GM21723 (cell line): ENCODE data around the gene KNOP1.
"Not testable (repeated sequence)": the region's sequence is repeated elsewhere in the genome, so short reads cannot be mapped to it uniquely, and the experiment has no call there.

Source experiments
- ATAC-seq: cut with Tn5 transposase; IDR thresholded peaks from one replicate; pipeline ENCODE4 v1.9.1; 2021; ENCODE audit warnings: mild to moderate bottlenecking, moderate library complexity; ENCODE audit not compliant: unreplicated experiment

KNOP1 gene

DNA sequence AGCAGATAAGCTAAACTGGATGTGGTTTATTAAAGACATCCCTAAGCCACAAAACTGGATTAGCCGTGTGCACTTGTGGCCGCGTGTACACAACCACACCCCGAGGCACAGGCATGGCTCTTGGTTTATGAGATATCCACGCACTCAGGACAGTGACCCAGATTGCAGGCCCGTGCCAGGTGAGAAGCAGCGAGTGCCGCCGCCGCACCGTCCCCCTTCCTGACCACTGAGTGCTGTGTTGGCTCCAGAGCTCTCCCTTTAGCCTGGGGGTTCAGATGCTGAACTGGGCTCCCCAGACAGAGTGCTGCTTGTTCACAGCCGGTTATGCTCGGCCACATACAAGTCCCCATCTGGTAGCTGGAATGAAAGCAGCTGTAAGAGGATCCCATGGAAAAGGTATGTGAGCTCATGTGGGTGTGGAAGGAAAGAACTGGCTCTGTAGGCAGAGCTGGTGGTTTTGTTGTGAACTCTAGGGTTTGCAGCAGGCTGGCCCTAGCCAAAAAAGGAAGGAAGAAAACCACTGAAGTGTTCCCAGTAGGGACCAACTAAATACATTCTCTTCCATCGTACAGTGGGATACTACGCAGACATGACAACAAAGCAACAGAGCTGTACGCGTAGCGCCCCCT lies 29.5 kb downstream of the KNOP1 start:
- ATAC-seq = no peak

GRCh38 chr16:19687279-19687678 lies 30.7 kb downstream of the KNOP1 start:
- no peak for ATAC-seq

- ATAC-seq = no peak
Observed at GRCh38 chr16:19685176-19685575, 32.9 kb downstream of the KNOP1 start.

DNA sequence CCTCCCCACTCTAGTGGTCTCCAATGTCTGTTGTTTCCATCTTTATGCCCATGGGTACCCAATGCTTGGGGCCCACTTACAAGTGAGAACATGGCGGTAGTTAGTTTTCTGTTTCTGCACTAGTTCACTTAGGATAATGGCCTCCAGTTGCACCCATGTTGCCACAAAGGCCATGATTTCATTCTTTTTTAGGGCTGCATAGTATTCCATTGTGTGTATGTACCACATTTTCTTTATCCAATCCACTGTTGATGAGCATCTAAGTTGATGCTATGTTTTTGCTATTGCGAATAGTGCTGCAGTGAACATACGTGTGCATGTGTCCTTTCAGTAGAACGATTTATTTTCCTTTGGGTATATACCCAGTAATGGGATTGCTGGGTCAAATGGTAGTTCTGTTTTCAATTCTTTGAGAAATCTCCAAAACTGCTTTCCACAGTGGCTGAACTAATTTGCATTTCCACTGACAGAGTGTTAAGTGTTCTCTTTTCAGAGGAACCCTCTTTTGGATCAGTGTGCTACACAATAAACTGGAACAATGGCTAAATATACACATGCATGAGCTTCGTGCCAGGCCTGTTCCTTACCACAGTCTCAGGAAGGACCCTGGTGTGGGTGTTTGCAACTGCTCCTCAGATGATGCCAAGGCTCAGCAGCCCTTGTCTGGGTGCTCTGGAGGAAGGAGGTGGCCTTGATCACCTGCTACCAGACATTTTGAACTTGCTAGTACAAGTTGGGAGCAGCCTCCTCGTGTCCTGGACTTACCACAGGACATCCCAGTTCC lies 34.4 kb downstream of the KNOP1 start:
- ATAC-seq = no peak

DNA sequence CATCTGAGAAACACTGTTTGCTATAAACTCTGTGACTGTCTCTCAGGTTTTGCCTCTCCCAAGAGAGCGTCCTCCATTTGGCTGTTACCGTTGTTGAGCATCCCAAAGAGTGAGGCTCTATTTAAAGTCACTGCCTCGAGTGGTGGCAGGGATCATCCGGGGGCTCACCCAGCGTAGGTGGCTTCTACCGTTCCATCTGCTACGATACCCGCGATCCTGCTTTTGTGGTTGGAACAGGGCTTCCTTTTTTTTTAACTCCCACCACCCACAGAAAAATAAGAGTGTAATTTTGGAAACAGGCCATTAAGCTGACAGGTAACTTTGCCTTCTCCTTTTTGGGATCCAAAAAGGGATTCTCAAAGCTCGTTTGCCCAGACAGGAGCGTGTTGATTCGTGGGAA lies 36.4 kb downstream of the KNOP1 start:
- no peak for ATAC-seq

DNA sequence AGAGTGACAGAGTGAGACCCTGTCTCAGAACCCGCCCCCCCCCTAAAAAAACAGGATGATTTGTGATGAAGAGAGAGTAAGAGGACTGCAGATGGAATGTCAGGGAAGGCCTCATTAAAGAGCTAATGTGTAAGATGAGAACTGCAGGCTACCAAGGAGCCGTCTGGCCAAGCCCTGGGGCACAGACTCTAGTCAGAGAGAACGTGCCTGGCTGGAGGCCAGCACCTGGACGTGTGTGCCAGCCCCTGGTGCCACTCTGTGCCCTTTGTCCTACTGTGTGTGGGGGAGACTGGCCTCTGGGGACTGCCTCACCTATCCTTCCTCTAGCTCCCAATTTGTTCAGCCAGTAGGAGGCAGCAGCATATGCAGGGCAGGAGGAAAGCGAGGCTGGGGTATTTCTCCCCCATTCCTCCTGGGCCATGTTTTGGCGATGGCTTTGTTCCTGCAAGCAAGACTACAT lies 37.1 kb downstream of the KNOP1 start:
- ATAC-seq = no peak

DNA sequence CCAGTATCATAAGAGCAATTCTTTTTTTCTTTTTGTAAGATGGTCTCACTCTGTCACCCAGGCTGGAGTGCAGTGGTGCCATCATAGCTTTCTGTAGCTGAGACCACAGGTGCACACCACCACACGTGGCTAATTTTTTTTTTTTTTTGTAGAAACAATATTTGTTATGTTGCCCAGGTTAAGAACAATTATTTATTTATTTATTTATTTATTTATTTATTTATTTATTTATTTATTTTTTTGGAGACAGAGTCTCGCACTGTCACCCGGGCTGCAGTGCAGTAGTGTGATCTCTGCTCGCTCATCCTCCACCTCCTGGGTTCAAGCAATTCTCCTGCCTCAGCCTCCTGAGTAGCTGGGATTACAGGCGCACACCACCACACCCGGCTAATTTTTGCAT lies 38.7 kb downstream of the KNOP1 start:
- not testable (repeated sequence) for ATAC-seq

DNA sequence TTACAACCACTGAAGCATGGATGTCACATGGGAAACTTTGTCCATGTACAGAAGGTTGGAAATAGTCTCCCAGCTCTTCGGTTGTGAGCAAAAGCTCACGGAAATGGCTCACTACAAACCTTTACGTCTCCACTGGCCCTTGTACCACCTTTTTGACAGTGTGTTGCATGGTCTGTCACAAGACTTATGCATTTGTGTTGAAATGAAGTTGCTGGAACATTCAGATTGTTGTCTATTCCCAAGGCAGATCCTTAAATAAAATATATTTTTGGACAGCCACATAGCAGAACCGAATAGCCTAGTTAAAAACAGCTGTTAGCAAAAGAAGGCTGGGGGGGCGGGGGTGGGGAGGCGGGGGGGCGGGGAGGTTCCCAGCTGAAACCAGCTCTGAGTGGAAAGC lies 39.2 kb downstream of the KNOP1 start:
- no peak for ATAC-seq

DNA sequence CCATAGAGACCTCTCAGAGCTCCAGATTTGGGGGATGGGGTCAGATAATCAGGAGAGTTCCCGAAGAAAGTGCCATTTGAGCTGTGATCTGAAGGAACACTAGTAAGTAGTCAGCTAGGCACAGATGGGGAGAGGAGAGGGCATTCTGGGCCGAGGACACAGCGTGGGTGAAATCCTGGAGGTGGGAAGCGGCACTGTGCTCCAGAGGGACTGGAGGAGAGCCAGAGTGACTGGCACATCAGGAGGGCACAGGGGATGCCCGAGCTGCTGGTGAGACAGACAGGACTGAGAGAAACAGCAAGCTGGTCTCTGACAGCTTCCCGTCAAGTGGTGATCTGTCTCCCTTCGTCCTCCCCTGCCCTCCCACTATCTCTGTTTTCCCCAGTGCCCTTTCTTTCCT lies 40.6 kb downstream of the KNOP1 start:
- ATAC-seq = no peak

DNA sequence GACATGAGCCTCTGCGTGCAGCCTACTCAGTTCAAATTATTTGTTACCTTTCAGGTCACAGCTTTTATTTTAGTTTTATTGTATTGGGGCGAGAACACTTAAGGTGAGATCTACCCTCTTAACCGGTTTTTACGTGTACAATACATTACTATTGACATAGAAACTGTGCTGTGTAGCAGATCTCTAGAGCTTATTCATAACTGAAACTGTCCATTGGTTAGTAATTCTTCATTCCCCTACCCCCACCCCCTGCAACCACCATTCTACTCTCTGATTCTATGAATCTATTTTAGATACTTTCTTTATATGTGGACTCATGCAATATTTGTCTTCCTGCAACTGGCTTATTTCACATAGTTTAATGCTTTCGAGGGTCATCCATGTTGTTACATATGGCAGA lies 43.5 kb downstream of the KNOP1 start:
- no peak for ATAC-seq

- no peak for ATAC-seq
Observed at GRCh38 chr16:19672378-19672777, 45.6 kb downstream of the KNOP1 start.

DNA sequence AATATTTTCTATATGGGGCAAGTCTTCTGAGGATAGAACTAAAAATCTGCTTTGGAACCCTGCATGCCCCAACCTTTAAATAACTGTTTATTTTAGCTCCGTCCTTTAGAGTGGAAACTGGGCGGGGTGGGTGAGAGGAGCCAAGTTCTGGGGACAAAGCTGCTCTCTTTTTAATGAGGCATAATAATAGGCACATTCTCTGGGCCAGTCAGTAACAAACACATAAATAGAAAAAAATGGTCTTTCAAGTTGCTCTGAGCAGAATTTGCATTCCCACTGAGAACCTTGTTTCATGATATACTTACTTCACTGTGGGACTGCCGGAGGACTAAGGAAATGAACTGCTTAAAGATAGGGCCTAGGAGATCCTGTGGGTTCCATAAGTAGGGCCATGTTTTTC lies 51.5 kb downstream of the KNOP1 start:
- no peak for ATAC-seq

DNA sequence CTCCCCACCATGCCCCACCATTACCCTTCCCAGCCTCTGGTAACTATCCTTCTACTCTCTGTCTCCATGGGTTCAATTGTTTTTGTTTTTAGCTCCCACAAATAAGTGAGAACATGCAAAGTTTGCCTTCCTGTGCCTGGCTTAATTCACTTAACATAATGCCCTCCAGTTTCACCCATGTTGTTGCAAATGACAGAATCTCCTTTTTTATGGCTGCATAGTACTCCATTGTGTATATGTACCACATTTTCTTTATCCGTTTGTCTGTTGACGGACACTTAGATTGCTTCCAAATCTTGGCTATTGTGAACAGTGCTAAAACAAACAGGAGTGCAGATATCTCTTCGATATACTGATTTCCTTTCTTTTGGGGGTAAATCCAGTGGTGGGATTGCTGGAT lies 52.7 kb downstream of the KNOP1 start:
- ATAC-seq = not testable (repeated sequence)

GRCh38 chr16:19664166-19664565 lies 53.9 kb downstream of the KNOP1 start:
- no peak for ATAC-seq

DNA sequence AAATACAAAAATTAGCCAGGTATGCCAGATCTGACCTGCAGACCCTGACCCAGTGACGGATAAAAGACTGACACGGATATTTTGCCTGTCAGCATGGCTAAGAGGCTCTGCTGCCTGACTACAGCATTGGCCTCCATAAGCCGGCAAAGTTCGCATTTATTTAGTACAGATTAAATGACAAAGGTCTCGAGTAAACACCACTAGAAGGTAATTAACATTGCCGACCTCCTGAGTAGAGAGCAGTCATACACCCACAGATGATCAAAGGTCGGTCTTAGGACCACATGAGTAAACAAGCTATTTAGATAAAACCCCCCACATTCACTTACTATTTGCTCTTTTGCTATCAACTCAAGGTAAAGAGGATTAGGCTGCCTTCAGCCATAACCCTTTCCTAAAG lies 55.7 kb downstream of the KNOP1 start:
- ATAC-seq = no peak

GRCh38 chr16:19660432-19660831 lies 57.6 kb downstream of the KNOP1 start:
- ATAC-seq = no peak

DNA sequence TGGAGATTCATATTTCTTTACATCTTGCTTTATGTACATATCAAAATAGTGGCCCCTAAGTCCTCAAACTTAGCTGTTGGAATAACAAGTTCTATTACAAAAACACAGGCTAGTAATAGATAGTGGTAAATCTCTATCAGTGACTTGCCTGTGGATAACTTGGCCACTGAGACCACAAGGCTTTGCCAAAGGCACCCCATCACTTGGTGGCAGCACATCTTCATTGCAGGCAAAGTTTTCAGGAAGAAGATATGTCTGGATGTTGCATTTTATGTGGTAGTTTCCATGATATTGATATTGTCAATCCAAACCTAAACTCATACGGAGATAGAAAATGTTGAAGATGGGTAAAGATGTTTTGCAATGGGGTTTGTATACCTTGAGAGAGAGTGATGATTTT lies 58.5 kb downstream of the KNOP1 start:
- ATAC-seq = no peak

GRCh38 chr16:19657831-19658230 lies 60.2 kb downstream of the KNOP1 start:
- ATAC-seq = no peak

GRCh38 chr16:19655242-19655777 lies 62.7 kb downstream of the KNOP1 start:
- no peak for ATAC-seq

DNA sequence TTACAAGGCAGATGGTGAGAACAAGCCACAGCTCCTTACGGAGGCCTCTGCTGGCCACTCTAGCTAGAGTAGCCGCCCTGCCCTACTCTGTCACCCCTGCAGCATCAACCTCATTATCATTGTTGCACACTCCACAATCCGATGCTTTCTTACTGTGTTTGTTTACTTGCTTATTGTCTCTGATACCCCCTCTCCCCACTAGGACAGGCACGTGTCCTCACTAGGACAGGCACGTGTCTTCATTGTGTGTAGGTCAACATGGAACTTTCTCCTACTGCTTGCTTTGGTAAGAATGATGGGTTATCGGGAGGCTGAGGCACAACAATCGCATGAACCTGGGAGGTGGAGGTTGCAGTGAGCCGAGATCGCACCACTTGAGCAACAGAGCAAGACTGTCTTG lies 63.9 kb downstream of the KNOP1 start:
- no peak for ATAC-seq
